SK-N-SH (cell line): ENCODE measurements around the gene STX7.
"Not testable (repeated sequence)": the region's sequence is repeated elsewhere in the genome, so short reads cannot be mapped to it uniquely, and the experiment has no call there.

Experiments
- CHD2 ChIP-seq: fragments of 150-350 bp; IDR thresholded peaks from 2 replicates; pipeline ENCODE4 v1.6.1; 2018; ENCODE audit warnings: low read length; ENCODE audit not compliant: partially characterized antibody
- CTCF ChIP-seq: fragments of 200-600 bp; sonication (generic); IDR thresholded peaks from 2 replicates; pipeline ENCODE4 v1.6.1; 2017; ENCODE audit warnings: antibody characterized with exemption, mild to moderate bottlenecking, moderate library complexity
- EP300 ChIP-seq, 2 experiments: IDR thresholded peaks; 2 replicates each; pipeline versions ENCODE4 v1.4.0 to v1.6.1; 2012; ENCODE audit warnings: borderline replicate concordance in 1 of 2, low read depth in 1 of 2, low read length in 1 of 2
- FOSL2 ChIP-seq: IDR thresholded peaks from 2 replicates; pipeline ENCODE4 v1.4.0; 2012; ENCODE audit warnings: low read depth, mild to moderate bottlenecking, moderate library complexity, borderline replicate concordance
- GABPA ChIP-seq: IDR thresholded peaks from 2 replicates; pipeline ENCODE4 v1.4.0; 2012; ENCODE audit warnings: low read depth, mild to moderate bottlenecking
- MAX ChIP-seq: IDR thresholded peaks from 2 replicates; pipeline ENCODE4 v1.4.0; 2012; ENCODE audit warnings: low read depth
- NRF1 ChIP-seq: IDR thresholded peaks from 2 replicates; pipeline ENCODE4 v1.6.1; 2012; ENCODE audit warnings: low read depth, mild to moderate bottlenecking, low read length
- POLR2AphosphoS5 ChIP-seq: IDR thresholded peaks from 2 replicates; pipeline ENCODE4 v1.6.1; 2012; ENCODE audit warnings: low read depth, low read length
- RCOR1 ChIP-seq: fragments of 150-350 bp; IDR thresholded peaks from 2 replicates; pipeline ENCODE4 v1.6.1; 2017; ENCODE audit warnings: antibody characterized with exemption, low read length
- REST ChIP-seq: IDR thresholded peaks from 2 replicates; pipeline ENCODE4 v1.6.1; 2012; ENCODE audit warnings: mild to moderate bottlenecking, low read depth, low read length, moderate library complexity
- RFX5 ChIP-seq: IDR thresholded peaks from 2 replicates; pipeline ENCODE4 v1.6.1; 2012; ENCODE audit warnings: mild to moderate bottlenecking, improper control_type of control experiment, low read length

- not testable (repeated sequence) for TF ChIP-seq REST; CTCF; EP300 (IDR thresholded peaks at IDR 0.05; ENCODE audit: borderline replicate concordance in 1 of 2, low read depth in 1 of 2, low read length in 1 of 2); GABPA; RFX5; MAX; RCOR1; POLR2AphosphoS5; FOSL2; CHD2; NRF1
These were observed 47.2 kb upstream of the STX7 start for GRCh38 chr6:132560087-132560486.
